ENCODE results near the gene KLF6.
"Not testable (repeated sequence)": the region's sequence is repeated elsewhere in the genome, so short reads cannot be mapped to it uniquely, and the experiment has no call there.

Gene KLF6

DNA sequence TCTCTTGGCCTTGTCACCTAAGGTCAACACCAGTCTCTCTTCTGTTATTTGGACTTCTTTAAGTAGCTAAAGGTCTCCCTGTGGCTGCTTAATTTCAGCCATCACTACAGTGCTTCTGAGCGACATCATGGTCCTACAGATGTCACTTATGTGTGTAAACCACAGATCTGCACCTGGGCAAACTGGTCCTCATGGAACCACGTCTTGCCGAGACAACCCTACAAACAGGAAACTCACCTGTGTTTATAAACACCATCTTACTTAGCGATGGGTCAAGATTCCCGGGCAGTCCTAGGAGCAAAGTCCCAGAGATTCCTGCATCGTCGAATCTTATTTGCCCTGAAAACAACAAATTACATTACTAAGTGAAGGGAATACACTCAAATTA lies 27.8 kb downstream of the KLF6 start:
- no peak for DNase-seq (ENCODE audit: low read depth, low spot score)

- DNase-seq (ENCODE audit: low read depth, low spot score): no peak
Measured at GRCh38 chr10:3756360-3756740, 28.7 kb downstream of the KLF6 start.

GRCh38 chr10:3755440-3756359 lies 29.3 kb downstream of the KLF6 start:
- DNase-seq (ENCODE audit: low read depth, low spot score): no peak

GRCh38 chr10:3754727-3755439 lies 30.1 kb downstream of the KLF6 start:
- no peak for DNase-seq (ENCODE audit: low read depth, low spot score)

DNA sequence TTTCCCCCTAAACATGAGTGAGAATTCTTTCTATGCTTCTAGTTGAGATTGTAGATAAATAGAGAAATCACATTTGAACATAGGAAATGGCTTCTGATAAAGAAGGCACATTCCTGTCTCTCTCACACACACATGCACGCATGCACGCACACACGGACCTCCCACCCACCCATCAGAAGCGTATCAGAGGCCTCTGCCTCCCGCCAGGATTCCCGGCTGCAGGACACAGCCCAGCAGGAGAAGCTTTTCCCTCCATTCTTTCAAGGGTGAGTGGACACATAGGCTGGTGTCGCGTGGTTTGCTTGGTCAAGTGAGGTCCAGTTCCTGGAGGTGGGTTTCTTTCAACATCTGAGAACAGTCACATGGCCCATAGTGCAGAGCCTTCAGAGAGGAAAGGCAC lies 34.2 kb downstream of the KLF6 start:
- DNase-seq (ENCODE audit: low read depth, low spot score): no peak

DNA sequence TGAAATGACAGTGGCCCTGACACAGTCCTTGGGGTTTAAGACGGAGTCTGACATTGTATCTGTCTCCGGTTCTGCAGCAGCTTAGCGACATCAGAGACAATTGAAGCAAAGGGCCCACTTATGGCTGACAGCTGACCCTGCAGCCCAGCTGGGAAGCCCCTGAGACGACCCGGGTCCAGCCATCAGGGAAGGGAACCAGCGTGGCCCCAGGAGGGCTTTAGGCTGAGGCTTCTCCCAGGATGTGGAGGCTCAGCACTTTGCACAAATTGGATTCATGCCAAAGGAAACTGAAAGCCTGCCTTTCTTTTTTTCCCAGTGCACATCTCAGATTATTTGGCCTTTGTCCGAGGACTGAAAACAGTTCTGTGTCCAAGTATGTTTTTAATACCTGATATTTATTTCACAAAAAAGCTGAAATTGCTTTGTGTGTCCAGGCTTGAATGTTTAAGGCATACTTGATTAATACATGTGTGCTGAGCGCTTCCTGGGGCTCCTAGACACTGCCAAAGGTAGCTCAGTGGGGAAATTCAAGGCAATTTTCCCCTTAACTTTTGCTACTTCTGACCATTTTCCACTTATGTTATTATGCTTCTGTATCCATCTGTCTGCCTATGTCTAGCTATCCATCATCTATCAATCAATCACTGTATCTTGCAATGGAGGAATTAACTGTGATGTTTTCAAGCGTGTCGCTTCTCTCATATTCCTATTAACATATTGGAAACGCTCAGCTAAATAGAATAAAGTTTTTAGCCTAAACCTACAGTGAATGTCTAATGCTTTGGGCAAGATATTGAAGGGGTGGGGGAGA lies 34.8 kb downstream of the KLF6 start:
- no peak for DNase-seq (ENCODE audit: low read depth, low spot score)

- DNase-seq (ENCODE audit: low read depth, low spot score): no peak
Measured at GRCh38 chr10:3749600-3749999, 35.4 kb downstream of the KLF6 start.

- DNase-seq (ENCODE audit: low read depth, low spot score): no peak
Measured at GRCh38 chr10:3749011-3749410, 36.0 kb downstream of the KLF6 start.

DNA sequence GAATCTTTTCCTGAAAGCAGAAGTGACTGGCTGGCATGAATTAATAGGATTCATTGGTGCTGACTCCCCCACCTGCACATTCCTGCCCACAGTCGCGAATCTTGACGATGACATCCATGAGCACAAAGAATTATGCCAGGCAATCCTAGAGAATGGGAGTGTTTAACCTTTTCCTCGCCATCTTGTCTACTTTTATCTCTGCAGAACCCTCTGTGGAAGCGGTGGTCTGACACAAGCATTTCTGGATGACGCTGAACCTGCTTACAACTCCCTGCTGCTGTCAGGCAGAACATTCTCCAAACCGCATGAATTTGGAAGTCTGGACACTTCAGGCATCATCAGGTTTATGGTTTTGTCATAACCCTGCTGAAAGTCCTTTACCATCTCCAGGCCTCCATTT lies 36.5 kb downstream of the KLF6 start:
- no peak for DNase-seq (ENCODE audit: low read depth, low spot score)

DNA sequence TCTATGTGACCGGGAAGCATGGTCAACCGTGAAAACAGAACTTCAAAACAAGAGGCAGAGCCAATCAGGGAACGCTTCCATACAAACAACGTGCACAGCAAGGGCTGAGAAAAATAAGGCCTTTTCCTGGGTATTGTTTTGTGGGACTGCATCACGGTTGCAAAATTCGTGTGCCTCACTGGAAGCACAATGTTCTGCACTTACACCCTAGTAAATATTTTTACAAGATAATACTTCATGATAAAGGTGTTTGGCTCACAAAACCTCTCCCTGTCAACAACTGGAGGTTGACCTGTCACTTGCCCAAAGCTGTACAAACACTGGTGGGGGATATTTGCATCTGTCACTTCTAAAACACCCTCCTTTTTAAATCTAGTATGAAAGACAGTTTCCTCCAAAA lies 37.0 kb downstream of the KLF6 start:
- DNase-seq (ENCODE audit: low read depth, low spot score): no peak

GRCh38 chr10:3747248-3747960 lies 37.6 kb downstream of the KLF6 start:
- no peak for DNase-seq (ENCODE audit: low read depth, low spot score)

DNA sequence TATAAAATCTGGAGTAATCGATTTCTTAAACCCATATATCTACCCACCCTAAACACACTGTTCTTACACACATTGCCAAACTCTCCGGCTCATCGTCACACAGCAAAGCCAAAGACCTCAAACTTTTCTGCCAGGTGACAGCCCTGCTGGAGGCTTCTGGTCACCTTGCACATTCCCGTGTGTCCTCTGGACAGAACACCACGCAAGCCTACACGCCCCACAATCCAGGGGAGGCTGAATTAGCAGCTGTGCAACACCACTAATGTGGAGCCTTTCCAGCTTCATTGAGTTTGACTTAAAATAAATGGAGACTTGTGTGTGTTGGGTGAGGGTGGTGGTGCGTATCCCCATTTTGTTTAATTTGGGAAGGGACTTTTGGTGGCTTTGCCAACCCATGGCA lies 38.4 kb downstream of the KLF6 start:
- DNase-seq (ENCODE audit: low read depth, low spot score): no peak

DNA sequence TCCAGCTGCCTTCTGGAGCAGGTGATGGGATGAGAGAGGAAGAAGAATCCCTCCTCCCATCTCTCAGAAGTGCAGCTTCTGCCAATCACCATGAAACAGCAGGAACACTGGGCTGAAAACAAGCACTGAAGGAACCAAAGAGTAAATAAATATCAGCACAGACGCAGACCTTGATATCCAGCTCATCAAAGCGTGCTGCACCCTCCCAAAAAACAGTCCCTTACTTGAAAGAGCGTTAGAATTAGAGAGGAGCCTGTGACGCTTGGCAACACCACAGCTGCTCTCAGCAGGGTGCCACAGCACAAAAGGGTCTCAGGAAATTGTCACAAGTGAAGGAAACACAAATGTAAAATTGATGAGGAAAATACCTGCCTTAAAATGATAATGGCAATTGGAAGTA lies 39.5 kb downstream of the KLF6 start:
- no peak for DNase-seq (ENCODE audit: low read depth, low spot score)

- no peak for DNase-seq (ENCODE audit: low read depth, low spot score)
Measured at GRCh38 chr10:3741688-3742461, 43.1 kb downstream of the KLF6 start.

- DNase-seq (ENCODE audit: low read depth, low spot score): no peak
Measured at GRCh38 chr10:3740157-3740871, 44.7 kb downstream of the KLF6 start.

- DNase-seq (ENCODE audit: low read depth, low spot score): no peak
Measured at GRCh38 chr10:3738855-3739350, 46.1 kb downstream of the KLF6 start.

- no peak for DNase-seq (ENCODE audit: low read depth, low spot score)
Measured at GRCh38 chr10:3737864-3738263, 47.1 kb downstream of the KLF6 start.

DNA sequence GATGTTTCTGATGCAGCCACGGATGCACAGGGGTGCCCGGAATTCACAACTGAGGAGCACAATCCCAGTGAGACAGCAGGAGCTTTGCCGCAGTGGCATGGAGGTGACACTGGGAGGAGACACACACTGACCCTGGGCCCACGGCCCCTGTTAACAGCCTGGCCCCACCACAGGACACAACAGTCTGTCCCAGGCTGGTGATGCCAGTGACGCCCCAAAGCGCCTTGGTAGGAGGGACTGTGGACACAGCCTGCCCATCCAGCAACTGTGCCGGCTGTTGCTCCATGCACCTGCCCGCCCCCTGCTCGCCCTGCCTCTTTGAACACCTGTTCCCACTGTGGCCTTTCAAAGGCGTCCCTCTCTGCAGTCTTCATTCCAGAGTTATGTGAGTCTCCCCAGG lies 49.8 kb downstream of the KLF6 start:
- no peak for DNase-seq (ENCODE audit: low read depth, low spot score)

DNA sequence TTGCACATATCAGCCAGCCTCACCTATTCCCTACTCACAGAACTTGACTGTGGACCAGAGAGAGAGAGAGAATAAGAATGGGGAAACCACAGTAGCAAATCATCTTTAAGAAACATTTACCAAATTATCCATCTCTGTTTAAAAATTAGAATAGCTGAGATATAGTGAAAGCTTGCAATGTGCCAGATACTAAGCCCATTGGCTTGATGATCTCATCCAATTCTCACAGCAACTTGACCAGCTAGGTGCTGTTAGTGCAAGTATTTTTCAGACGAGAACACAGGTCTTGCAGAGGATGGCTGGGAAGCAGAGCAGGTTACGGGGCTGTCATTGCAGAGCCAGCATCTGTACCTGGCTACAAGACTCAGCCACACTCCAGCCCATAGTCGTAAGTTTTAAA lies 50.9 kb downstream of the KLF6 start:
- no peak for DNase-seq (ENCODE audit: low read depth, low spot score)

DNA sequence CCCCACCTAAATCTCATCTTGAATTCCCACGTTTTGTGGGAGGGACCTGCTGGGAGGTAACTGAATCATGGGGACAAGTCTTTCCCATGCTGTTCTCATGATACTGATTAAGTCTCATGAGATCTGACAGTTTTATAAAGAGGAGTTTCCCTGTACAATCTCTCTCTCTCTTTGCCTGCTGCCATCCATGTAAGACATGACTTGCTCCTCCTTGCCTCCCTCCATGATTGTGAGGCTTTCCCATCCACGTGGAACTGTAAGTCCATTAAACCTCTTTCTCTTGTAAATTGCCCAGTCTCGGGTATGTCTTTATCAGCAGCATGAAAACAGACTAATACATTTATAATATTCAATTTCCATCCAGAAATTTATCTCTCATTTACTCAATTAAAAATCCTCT lies 52.8 kb downstream of the KLF6 start:
- not testable (repeated sequence) for DNase-seq (ENCODE audit: low read depth, low spot score)

Measured in activated CD4-positive, CD25-positive, alpha-beta regulatory T cell treated with anti-CD3 and anti-CD28 coated beads, Interleukin-2, amount 50 U/mL, for 16 hours (primary cell).